LHCN-M2 (cell line): ENCODE measurements around the gene DNAJC9. TPM values are rescaled to one million over a fixed set of nuclear protein-coding genes. Genes with fewer than 3 reads are reported as not detected.
"Not testable (repeated sequence)": the region's sequence is repeated elsewhere in the genome, so short reads cannot be mapped to it uniquely, and the experiment has no call there.

Source experiments
- DNase-seq: peaks from one replicate; pipeline ENCODE4 v3.0.0-alpha.2; 2012; ENCODE audit warnings: low read depth
- polyA plus RNA-seq: library from polyadenylated mRNA; unstranded; fragments of >200 nt; gene quantifications from one replicate; pipeline ENCODE4 v1.2.1, GENCODE V29; 2012; ENCODE audit warnings: missing spikeins
- total RNA-seq: library from RNA; depleted of rRNA; stranded (reverse); fragments of >200 nt; gene quantifications from 2 replicates; pipeline ENCODE4 v1.2.3, GENCODE V29; 2014; rRNA removed

The DNAJC9 gene
- total RNA-seq: 64.8 and 66.5 TPM in 2 replicates
- 19.4 TPM for polyA plus RNA-seq

GRCh38 chr10:73246646-73247508, at the start of gene DNAJC9:
Gene DNAJC9 (minus strand): TSS chr10:73247255. CDS start chr10:73247189, 66 bp downstream.
- peak; percentile 94 for DNase-seq

DNA sequence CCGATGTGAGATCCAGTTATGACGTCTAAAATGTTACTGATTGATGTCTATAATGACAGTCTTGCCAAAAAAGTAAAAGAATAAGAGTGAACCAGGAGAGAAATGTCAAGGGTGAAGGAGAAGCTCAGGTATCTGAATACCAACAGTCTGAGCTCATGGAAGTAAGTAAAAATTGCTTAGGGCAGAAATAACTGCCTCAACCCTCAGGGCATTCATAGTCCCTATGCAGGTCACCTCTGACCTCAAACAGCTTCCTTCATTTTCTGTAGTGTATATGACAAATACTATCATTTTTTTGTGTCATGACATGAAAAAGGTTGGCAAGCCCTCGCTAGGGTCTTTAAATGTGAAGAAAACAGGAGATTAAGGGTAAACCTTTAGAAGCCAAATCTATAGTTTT, 46.4 kb upstream of the DNAJC9 start:
- DNase-seq: no peak

- no peak for DNase-seq
Observed at GRCh38 chr10:73289958-73290357, 42.9 kb upstream of the DNAJC9 start.

- no peak for DNase-seq
Observed at GRCh38 chr10:73287441-73287840, 40.4 kb upstream of the DNAJC9 start.

- no peak for DNase-seq
Observed at GRCh38 chr10:73281097-73281496, 34.0 kb upstream of the DNAJC9 start.

DNA sequence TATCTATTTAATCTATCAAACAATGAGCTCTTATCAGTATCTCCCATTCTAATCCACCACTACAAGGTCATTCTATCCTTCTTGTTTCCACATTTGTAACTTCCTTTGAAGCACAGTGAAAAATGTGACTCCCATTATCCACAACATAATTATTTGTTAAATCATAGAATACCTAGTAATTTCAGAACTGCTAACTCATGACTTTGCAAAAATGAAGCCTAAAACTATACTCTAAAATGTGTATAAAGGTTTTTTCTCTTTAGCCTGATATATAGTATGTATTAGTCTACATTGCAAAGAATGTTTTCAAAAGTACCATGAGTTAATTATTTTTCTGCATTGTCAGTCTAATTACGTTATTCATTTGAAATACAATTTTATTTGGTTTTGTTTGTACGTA, 17.4 kb upstream of the DNAJC9 start:
- no peak for DNase-seq

DNA sequence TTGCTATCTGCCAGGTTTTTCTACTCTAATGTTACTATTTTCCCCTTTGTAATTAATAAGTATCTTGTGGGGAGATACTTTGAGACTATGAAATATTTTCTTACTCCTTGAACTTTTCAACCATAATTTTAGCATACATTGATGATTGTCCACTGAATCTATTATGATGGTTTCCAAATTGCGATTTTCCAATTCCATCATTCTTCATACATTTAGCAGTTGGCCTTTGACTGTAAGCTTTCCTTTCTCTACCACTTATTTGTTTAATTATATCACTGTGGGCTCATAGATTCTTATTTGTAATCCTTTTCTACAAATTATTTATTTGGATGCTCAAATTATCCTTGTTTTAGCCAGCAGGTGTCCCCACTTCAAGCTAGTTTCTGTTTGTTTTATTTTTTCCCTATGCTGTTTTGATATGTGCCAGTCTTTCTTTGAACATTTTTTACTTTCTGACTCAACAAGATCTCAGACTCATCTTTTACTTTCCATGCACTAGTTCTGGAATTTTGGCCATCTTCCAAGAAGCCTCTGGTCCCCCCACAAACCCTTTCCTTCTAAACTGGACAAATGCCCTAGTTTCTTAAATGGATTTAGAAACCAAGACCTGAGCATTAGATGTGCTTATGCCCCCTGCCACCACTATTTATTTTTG, 16.8 kb upstream of the DNAJC9 start:
- DNase-seq: peak; percentile 68

DNA sequence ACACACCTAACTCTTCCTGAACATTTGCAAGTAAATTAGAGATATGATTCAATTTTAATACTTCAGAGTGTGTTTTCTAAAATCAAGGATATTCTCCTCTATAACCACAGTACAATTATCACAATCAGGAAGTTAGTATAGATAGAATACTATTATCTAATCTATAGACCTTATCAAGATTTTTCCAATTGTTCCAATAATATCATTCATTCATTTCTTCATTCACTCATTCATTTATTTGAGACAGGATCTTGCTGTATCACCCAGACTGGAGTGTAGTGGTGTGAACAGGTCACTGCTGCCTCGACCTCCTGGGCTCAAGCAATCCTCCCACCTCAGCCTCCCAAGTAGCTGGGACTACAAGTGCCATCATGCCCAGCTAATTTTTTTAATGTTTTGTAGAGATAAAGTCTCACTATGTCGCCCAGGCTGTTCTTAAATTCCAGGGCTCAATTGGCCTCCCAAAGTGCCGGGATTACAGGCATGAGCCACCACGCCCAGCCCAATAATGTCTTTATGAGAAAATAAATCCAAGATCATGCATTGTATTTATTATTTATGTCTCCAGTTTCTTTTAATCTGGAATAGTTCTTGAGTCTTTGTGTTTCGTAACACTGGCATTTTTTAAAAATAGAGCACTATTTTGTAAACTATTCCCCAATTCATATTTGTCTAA, 16.0 kb upstream of the DNAJC9 start:
- DNase-seq: no peak

GRCh38 chr10:73262105-73262730, 15.2 kb upstream of the DNAJC9 start:
- DNase-seq: peak; percentile 92

- DNase-seq: no peak
Observed at GRCh38 chr10:73261362-73261995, 14.4 kb upstream of the DNAJC9 start.

DNA sequence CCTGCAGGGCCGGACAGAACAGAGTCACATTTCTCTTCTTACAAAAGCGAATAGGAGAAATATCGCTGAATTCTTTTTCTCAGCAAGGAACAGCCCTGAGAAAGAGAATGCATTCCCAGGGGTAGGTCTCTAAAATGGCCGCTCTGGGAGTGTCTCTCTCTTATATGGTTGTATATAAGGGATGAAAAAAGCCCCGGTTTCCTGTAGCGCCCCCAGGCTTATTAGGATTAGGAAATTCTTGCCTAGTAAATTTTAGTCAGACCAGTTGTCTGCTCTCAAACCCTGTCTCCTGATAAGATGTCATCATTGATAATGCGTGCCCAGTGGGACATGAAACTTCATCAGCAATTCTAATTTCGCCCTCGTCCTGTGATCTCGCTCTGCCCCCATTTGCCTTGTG, 11.6 kb upstream of the DNAJC9 start:
- DNase-seq: not testable (repeated sequence)

- DNase-seq: no peak
Observed at GRCh38 chr10:73253225-73253555, 6.1 kb upstream of the DNAJC9 start.

DNA sequence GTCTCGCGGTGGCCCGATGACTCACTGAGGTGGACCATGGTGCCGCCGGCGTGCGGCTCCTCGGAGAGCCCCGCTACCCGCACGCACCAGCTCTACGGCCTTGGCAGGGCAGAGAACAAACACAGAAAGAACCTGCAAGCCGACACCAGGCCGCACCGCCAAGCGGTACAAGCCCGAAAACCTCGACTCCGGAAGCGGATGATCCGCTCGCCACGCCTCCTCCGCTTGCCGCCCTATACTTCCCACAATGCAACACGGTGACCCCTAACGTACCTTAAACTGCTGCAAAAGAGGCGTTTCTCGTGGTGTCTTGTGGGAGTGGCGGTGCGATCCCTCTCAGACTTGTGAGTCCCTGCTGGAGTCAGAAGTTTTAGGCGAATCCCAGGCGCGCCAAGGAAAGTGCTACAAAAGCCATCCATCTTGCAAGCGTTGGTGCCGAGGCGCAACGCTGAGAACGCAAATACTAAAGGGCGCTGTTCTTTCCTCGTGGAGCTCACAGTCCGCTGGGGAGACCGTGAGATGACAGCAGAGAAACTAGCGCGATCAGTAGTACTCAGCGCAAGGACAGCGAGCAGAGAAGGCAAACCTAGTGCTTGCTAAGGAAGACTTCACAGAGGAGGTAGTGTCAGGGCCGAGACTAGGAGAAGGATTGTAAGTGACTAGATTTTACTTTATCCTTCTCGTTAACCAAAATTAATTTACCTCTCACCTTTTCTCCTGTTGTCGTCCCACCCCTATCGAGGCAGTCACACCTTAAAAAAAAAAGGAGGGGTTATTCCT, 5.6 kb upstream of the DNAJC9 start, which contains the start of gene MRPS16:
Gene MRPS16, minus strand, starts transcription at position 200 of the 780 bp plus-strand sequence. Its CDS starts 162 bp downstream, at position 38.
- peak; percentile 98 for DNase-seq

DNA sequence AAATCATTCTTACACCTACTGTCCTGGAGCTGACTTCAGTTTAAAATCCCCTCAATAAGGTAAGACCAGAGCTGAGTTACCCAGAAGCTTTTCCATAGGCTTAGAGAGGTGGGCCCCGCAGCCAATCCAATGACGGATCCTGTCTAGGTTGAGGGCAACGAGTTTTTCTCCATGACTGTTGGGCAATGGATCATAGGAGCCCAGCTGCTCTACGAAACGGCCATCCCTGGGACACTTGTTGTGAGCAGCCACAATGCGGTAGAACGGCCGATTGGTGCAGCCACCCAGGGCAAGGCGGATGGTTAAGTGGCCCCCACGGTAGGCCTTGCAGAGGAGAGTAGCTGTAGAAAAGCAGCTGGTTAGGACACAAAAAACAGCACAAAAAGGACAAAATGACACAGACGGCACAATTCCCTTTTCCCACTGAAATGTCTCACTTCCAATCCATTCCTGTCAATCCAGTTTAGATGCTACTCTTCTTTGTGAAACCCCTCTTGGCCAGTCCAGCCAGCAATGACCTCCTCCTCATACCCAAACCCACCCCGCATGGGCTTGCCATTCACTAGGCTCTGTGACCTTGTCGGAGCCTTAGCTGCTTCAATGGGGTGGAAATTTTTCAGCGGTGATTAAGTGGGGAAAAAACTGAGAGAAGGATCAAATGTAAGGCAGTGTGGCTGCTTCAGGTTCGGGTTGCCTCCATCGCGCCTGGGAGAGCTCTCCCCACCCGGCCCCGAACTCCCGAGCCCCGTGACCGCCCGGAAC, 4.8 kb upstream of the DNAJC9 start:
- DNase-seq: peak; percentile 20

DNA sequence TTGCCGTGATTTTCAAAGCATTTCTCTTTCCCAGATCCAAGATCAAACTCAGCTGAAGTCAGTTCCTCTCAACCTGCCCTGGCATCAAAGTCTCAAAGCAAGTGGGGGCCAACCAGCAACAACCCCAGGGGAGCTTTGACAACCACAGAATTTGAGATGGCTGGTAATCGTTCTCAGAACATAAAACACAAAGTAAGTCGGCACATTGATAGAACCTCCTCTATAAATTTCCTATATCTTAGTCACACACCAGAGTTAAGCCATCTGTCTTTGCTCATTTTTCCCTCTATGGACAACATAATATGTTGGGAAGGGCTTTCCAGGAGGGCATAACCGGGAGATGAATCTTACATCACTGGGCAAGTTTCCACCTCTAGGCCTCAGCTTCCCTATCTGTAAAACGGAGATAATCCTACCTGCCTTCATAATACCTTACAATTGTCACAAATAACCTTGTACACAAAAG, 1.2 kb upstream of the DNAJC9 start:
- DNase-seq: peak; percentile 27

DNA sequence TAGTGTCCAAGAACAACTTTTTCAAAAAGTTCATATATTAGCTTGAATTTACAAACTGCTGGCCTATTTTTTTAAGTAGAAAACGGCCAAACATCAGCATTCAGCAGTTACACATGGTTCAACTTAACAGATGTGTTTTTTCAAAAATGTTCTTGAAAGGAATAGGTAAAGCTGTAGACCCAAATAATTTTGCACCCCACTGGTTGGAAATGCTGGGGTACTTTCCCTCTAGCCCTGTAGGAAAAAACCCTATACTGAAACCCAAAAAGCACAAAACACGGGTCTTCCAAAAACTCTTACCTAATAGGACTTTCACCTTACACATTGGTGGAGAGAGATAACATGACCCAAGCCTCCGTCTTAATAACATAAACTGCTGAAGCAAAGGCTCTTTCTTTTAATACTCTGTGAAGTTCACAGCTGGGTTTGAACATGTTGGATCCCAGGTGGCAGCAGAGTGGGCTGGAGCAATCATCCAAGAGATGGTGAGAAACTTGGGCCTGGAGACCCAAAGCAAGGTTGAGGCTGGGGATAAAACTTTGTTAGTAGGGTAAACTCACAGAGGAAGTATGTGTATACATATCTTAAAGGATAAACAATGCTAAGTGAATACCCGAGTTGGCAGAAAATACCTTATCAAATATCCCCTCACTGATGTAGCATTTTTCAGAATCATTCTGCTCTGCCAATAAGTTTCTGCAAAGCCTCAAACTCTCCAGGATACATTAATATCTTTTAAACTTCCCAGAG, 629 bp upstream of the DNAJC9 start:
- DNase-seq: no peak

GRCh38 chr10:73246322-73246645, 771 bp downstream of the DNAJC9 start:
- DNase-seq: no peak

DNA sequence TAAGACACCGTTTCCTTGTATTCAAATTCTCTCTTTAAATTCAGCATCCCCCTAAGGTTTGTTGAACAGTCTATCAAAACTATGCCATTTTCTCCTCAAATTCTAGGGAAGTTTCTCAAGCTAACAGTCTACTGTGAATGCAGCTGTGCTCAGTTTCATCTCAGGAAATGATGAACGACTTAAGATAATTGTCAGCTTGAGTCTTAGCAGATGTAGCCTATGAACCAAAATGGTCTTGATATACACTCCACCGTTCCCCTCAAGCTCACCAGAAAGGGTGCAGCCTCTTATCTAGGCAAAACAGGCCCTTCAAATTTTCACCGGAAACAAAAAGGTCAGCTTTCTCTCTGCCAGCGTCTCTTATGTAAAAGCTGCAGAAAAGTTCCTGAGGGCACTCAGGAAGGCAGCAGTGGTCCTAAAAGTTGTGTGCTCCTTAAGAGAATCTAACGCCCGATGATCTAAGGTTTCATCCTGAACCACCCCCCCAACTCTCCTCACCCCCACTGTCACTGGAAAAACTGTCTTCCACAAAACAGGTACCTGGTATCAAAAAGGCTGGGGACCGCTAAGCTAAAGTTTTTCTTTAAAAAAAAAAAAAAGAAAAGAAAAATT, 2.1 kb downstream of the DNAJC9 start:
- no peak for DNase-seq

DNA sequence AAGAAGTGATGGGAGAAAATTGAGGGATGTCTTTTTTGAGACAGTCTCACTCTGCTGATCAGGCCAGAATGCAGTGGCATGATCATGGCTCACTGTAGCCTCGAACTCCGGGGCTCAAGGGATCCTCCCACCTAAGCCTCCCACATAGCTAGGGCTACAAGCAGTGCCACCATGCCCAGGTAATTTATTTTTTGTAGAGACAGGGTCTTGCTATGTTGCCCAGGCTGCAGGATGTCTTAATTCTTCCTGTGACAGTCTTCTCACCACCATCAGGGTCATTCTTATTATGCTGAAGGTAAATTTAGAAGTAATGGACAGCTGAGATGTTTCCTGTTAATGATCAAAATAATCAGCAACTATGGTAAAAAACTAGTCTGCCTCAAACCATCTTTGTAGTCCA, 7.1 kb downstream of the DNAJC9 start:
- DNase-seq: no peak
